Fibroblast of the aortic adventitia (primary cell): Measurements from ENCODE around the gene FAM83F. TPM values are rescaled to one million over a fixed set of nuclear protein-coding genes. Genes with fewer than 3 reads are reported as not detected.

Experiments
- DNase-seq: peaks from one replicate; pipeline ENCODE4 v3.0.0-alpha.2; 2010; ENCODE audit warnings: low read depth
- H3K4me3 ChIP-seq: 2 replicates; pipeline ENCODE4 v1.5.1; 2011; ENCODE audit warnings: low read depth, mild to moderate bottlenecking, control low read depth, low read length, moderate library complexity
- CTCF ChIP-seq: IDR thresholded peaks from 2 replicates; pipeline ENCODE4 v1.5.1; 2011; ENCODE audit warnings: mild to moderate bottlenecking, low read length, control low read depth, inconsistent platforms; ENCODE audit not compliant: insufficient read depth
- total RNA-seq: library from RNA; depleted of rRNA; stranded (reverse); fragments of >200 nt; gene quantifications from 2 replicates; pipeline ENCODE4 v1.2.3, GENCODE V29; 2012; ENCODE audit warnings: low replicate concordance

The FAM83F gene
- total RNA-seq, 1 donor, result not detected

GRCh38 chr22:39995393-39996252, 869 bp downstream of the FAM83F start:
- no peak overlapping the region for H3K4me3 ChIP-seq
- no peak for DNase-seq
- TF ChIP-seq CTCF, result no peak

DNA sequence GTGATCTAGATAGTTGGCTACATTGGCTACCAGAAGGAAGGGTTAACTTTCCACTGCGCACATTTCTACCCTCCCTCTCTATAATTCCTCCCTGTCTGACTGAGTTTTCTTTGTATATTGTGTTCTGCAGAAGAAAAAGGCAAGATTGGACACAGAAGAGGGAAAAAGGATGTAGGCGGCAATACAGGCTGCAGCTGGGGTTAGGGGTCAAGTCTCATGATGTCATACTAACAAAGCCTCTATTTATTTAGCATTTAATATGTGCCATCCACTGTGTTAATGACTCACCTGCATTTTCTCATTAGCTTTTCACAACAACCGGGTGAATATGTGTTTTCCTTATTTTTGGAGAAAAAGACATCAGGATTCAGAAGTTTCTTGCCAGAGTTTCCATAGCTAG, 2.0 kb downstream of the FAM83F start:
- H3K4me3 ChIP-seq, result no peak overlapping the region
- no peak for TF ChIP-seq CTCF
- no peak for DNase-seq

DNA sequence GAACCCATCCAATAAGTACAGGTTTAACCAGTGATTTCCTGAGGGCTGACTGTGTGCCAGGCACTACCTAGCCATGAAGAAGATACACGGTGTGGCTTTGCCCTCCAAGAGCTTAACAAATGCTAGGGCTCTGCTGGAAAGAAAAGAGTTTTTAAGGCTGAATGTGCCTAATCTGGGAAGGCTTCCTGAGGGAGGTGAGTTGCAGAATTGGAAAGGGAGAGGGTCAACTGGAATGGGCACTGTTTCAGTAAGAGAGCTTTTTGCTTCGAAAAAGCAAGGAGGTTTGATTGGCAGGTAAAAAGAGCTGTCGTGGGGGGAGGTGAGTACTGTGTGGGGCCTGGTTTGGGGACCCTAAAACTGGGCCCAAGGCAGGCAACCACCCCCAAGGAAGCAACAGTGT, 2.7 kb downstream of the FAM83F start:
- TF ChIP-seq CTCF, result no peak
- DNase-seq, result no peak
- no peak overlapping the region for H3K4me3 ChIP-seq

DNA sequence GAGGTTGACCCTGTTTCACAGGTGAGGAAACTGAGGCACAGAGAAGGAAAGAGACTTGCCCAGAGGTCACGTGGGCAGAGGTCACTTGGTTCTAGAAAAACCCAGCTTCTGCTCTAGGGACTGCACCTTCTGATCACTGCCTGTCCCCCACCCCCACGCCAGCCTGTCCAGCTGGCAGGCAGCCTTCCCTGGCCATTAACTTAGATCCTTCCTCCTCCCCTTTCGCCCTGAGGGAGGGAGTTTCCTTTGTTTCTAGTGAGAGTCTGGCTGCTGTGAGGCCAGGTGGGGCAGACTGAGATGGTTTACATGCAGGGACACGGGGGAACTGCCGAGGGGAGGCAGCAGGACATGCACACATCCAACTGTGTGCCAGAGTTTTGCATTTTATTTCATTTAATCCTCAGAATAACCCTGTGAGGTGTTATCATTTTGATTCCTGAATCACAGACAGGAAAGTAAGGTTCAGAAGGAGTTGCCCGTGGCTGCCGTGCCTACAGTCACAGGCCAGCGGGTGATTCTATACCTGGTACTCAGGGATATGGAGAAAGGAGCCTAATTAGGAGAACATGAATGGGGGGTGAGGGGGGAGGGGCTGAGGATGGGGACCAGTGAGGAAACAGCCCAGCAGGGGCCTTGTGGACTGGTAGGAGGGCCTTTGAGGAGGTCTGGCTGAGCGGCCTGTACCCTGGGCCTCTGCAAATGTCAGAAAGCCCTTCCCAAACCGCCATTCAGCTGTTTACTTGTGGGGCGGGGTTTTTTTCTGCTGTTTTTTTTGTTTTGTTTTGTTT, 3.4 kb downstream of the FAM83F start:
- H3K4me3 ChIP-seq, result no peak overlapping the region
- no peak for TF ChIP-seq CTCF
- DNase-seq, result no peak

- no peak overlapping the region for H3K4me3 ChIP-seq
- TF ChIP-seq CTCF, result no peak
- peak; percentile 11 for DNase-seq
These were observed 4.5 kb downstream of the FAM83F start for GRCh38 chr22:39999144-39999757.

GRCh38 chr22:40000171-40000570, 5.4 kb downstream of the FAM83F start:
- no peak overlapping the region for H3K4me3 ChIP-seq
- no peak for DNase-seq

More at GRCh38 chr22:40000171-40000570, 5.4 kb downstream of the FAM83F start:
- no peak for TF ChIP-seq CTCF
